KOPT-K1 (cell line): ENCODE measurements around the gene PANK4.

Experiments
- H3K27ac ChIP-seq: fragments of 200-600 bp; sonication (generic); 2 replicates; pipeline ENCODE4 v1.5.1; 2016; ENCODE audit warnings: antibody characterized with exemption, mild to moderate bottlenecking, low read depth, low read length; ENCODE audit not compliant: poor library complexity, severe bottlenecking
- H3K36me3 ChIP-seq: fragments of 200-600 bp; sonication (generic); 2 replicates; pipeline ENCODE4 v1.5.1; 2017; ENCODE audit warnings: antibody characterized with exemption, mild to moderate bottlenecking, low read length, moderate library complexity; ENCODE audit not compliant: insufficient read depth
- H3K9me3 ChIP-seq: fragments of 200-600 bp; sonication (generic); 2 replicates; pipeline ENCODE4 v1.5.1; 2017; ENCODE audit warnings: antibody characterized with exemption, low read length, mild to moderate bottlenecking; ENCODE audit not compliant: insufficient read depth, poor library complexity, severe bottlenecking

The PANK4 gene

GRCh38 chr1:2506901-2507565 is 19.4 kb downstream of the PANK4 start:
- Histone ChIP-seq H3K36me3 (peaks cover 52% of the 10 kb centered on the region), H3K27ac (no peak overlapping the region), H3K9me3 (no peaks in the 10 kb centered on the region)

- Histone ChIP-seq H3K9me3 (no peaks in the 10 kb centered on the region), H3K27ac (no peak overlapping the region), H3K36me3 (peaks cover 44% of the 10 kb centered on the region)
These were observed 20.2 kb downstream of the PANK4 start for GRCh38 chr1:2506007-2506860.

- Histone ChIP-seq H3K36me3 (peaks cover 37% of the 10 kb centered on the region), H3K9me3 (no peaks in the 10 kb centered on the region), H3K27ac (no peak overlapping the region)
These were observed 20.9 kb downstream of the PANK4 start for GRCh38 chr1:2505461-2505994.

GRCh38 chr1:2504949-2505272 is 21.5 kb downstream of the PANK4 start:
- Histone ChIP-seq H3K36me3 (peaks cover 30% of the 10 kb centered on the region), H3K9me3 (no peaks in the 10 kb centered on the region), H3K27ac (no peak overlapping the region)

GRCh38 chr1:2504225-2504948 is 22.0 kb downstream of the PANK4 start:
- H3K36me3 ChIP-seq = peaks cover 25% of the 10 kb centered on the region
- H3K9me3 ChIP-seq = no peaks in the 10 kb centered on the region

GRCh38 chr1:2503554-2504224 is 22.7 kb downstream of the PANK4 start:
- Histone ChIP-seq H3K9me3 (no peaks in the 10 kb centered on the region), H3K36me3 (peaks cover 18% of the 10 kb centered on the region), H3K27ac (no peak overlapping the region)

More at GRCh38 chr1:2504225-2504948, 22.0 kb downstream of the PANK4 start:
- no peak overlapping the region for H3K27ac ChIP-seq

- Histone ChIP-seq H3K36me3 (peaks cover 11% of the 10 kb centered on the region), H3K27ac (no peak overlapping the region), H3K9me3 (no peaks in the 10 kb centered on the region)
These were observed 23.5 kb downstream of the PANK4 start for GRCh38 chr1:2502661-2503553.

GRCh38 chr1:2502210-2502609 is 24.2 kb downstream of the PANK4 start:
- Histone ChIP-seq H3K9me3 (no peaks in the 10 kb centered on the region), H3K27ac (no peak overlapping the region), H3K36me3 (peaks cover 4% of the 10 kb centered on the region; the same call in 1 of the 2 replicates)

GRCh38 chr1:2501820-2502119 is 24.6 kb downstream of the PANK4 start:
- Histone ChIP-seq H3K27ac (no peak overlapping the region), H3K9me3 (no peaks in the 10 kb centered on the region), H3K36me3 (no peaks in the 10 kb centered on the region)

GRCh38 chr1:2501041-2501819 is 25.2 kb downstream of the PANK4 start:
- no peaks in the 10 kb centered on the region for H3K36me3 ChIP-seq
- peak overlapping the region; percentile 36 for H3K27ac ChIP-seq
- H3K9me3 ChIP-seq = no peaks in the 10 kb centered on the region

- H3K9me3 ChIP-seq = no peaks in the 10 kb centered on the region
- H3K36me3 ChIP-seq = no peaks in the 10 kb centered on the region
- peak overlapping the region; percentile 75 for H3K27ac ChIP-seq
These were observed 26.3 kb downstream of the PANK4 start for GRCh38 chr1:2499986-2500596.

GRCh38 chr1:2499260-2499659 is 27.1 kb downstream of the PANK4 start:
- H3K27ac ChIP-seq = peak overlapping the region; percentile 75

GRCh38 chr1:2498648-2499047 is 27.7 kb downstream of the PANK4 start:
- Histone ChIP-seq H3K36me3 (no peaks in the 10 kb centered on the region), H3K27ac (no peak overlapping the region), H3K9me3 (no peaks in the 10 kb centered on the region)

More at GRCh38 chr1:2499260-2499659, 27.1 kb downstream of the PANK4 start:
- no peaks in the 10 kb centered on the region for H3K36me3 ChIP-seq
- no peaks in the 10 kb centered on the region for H3K9me3 ChIP-seq
